HUDEP-2 (cell line): ENCODE results near the gene ANKS1B.
A peak's percentile ranks its signal among the peaks of the same experiment; 100 is the strongest.
"Not testable (repeated sequence)": the region's sequence is repeated elsewhere in the genome, so short reads cannot be mapped to it uniquely, and the experiment has no call there.

Source experiments
- DNase-seq, 76 experiments: peaks; one replicate each; lab custom pipeline; 2025; ENCODE audit not compliant: unreplicated experiment in 76 of 76; lab: John Stamatoyannopoulos, UW

The ANKS1B gene

GRCh38 chr12:99879439-99879838 is 105.3 kb downstream of the ANKS1B start:
- DNase-seq, result no peak

GRCh38 chr12:99875081-99875480 is 109.7 kb downstream of the ANKS1B start:
- no peak for DNase-seq

GRCh38 chr12:99870085-99870484 is 114.7 kb downstream of the ANKS1B start:
- DNase-seq, result no peak

- DNase-seq, result no peak
Measured at GRCh38 chr12:99861731-99862130, 123.0 kb downstream of the ANKS1B start.

GRCh38 chr12:99859126-99859525 is 125.6 kb downstream of the ANKS1B start:
- DNase-seq, result no peak

- DNase-seq, result no peak
Measured at GRCh38 chr12:99852666-99853065, 132.1 kb downstream of the ANKS1B start.

- no peak for DNase-seq
Measured at GRCh38 chr12:99847936-99848335, 136.8 kb downstream of the ANKS1B start.

- DNase-seq, result no peak
Measured at GRCh38 chr12:99834710-99835109, 150.0 kb downstream of the ANKS1B start.

GRCh38 chr12:99833397-99833796 is 151.3 kb downstream of the ANKS1B start:
- DNase-seq, result no peak

GRCh38 chr12:99824900-99825542 is 159.7 kb downstream of the ANKS1B start:
- DNase-seq, result no peak

GRCh38 chr12:99822273-99822672 is 162.5 kb downstream of the ANKS1B start:
- no peak for DNase-seq

- peak in 5 of 76 experiments; percentile 2 to 25 (median 4) for DNase-seq
Measured at GRCh38 chr12:99810718-99811593, 173.8 kb downstream of the ANKS1B start.

- no peak for DNase-seq
Measured at GRCh38 chr12:99809909-99810308, 174.8 kb downstream of the ANKS1B start.

GRCh38 chr12:99806304-99806703 is 178.4 kb downstream of the ANKS1B start:
- no peak for DNase-seq

GRCh38 chr12:99804715-99805114 is 180.0 kb downstream of the ANKS1B start:
- DNase-seq, result no peak

GRCh38 chr12:99800605-99801004 is 184.1 kb downstream of the ANKS1B start:
- DNase-seq, result no peak

- DNase-seq, result not testable (repeated sequence)
Measured at GRCh38 chr12:99797931-99798330, 186.8 kb downstream of the ANKS1B start.

GRCh38 chr12:99783421-99783820 is 201.3 kb downstream of the ANKS1B start:
- no peak for DNase-seq

- DNase-seq, result no peak
Measured at GRCh38 chr12:99772274-99772673, 212.5 kb downstream of the ANKS1B start.

- no peak for DNase-seq
Measured at GRCh38 chr12:99771659-99772058, 213.1 kb downstream of the ANKS1B start.

- no peak for DNase-seq
Measured at GRCh38 chr12:99769396-99769980, 215.2 kb downstream of the ANKS1B start.

- DNase-seq, result no peak
Measured at GRCh38 chr12:99768758-99769157, 216.0 kb downstream of the ANKS1B start.
